C4-2B (cell line): Measurements from ENCODE around the gene LMO7.

Experiments used
- H3K27ac ChIP-seq: fragments of 450-650 bp; 2 replicates; pipeline ENCODE4 v1.5.1; 2017
- CTCF ChIP-seq: fragments of 450-650 bp; conservative IDR thresholded peaks from 2 replicates; pipeline ENCODE4 v1.5.1; 2017; ENCODE audit warnings: mild to moderate bottlenecking
- ZFX ChIP-seq: fragments of 450-650 bp; IDR thresholded peaks from 2 replicates; pipeline ENCODE4 v1.6.1; 2017

The LMO7 gene

GRCh38 chr13:75895168-75895567 is 259.0 kb downstream of the LMO7 start:
- H3K27ac ChIP-seq, result no peak overlapping the region
- no peak for TF ChIP-seq CTCF
- TF ChIP-seq ZFX, result no peak

GRCh38 chr13:75896271-75896670 is 260.1 kb downstream of the LMO7 start:
- TF ChIP-seq ZFX (no peak), CTCF (no peak)

GRCh38 chr13:75897386-75897785 is 261.3 kb downstream of the LMO7 start:
- no peak overlapping the region for H3K27ac ChIP-seq
- TF ChIP-seq CTCF, result no peak
- no peak for TF ChIP-seq ZFX

More at GRCh38 chr13:75896271-75896670, 260.1 kb downstream of the LMO7 start:
- H3K27ac ChIP-seq, result no peak overlapping the region

GRCh38 chr13:75901501-75901900 is 265.4 kb downstream of the LMO7 start:
- no peak for TF ChIP-seq ZFX
- TF ChIP-seq CTCF, result no peak
- no peak overlapping the region for H3K27ac ChIP-seq

- TF ChIP-seq CTCF (no peak), ZFX (no peak)
- H3K27ac ChIP-seq, result no peak overlapping the region
Measured at GRCh38 chr13:75902166-75903104, 266.3 kb downstream of the LMO7 start.

- no peak overlapping the region for H3K27ac ChIP-seq
- TF ChIP-seq ZFX (no peak), CTCF (no peak)
Measured at GRCh38 chr13:75904012-75904411, 267.9 kb downstream of the LMO7 start.

- TF ChIP-seq ZFX (no peak), CTCF (no peak; the same call in 1 of the 2 replicates)
- no peak overlapping the region for H3K27ac ChIP-seq
Measured at GRCh38 chr13:75906315-75906714, 270.2 kb downstream of the LMO7 start.
